Keratinocyte (primary cell): Measurements from ENCODE around the gene DDX39B.
"Not testable (repeated sequence)": the region's sequence is repeated elsewhere in the genome, so short reads cannot be mapped to it uniquely, and the experiment has no call there.

Experiments used
- EZH2 ChIP-seq: IDR thresholded peaks from one replicate; pipeline ENCODE4 v1.6.1; 2012; ENCODE audit warnings: inconsistent platforms, mild to moderate bottlenecking, low read length, moderate library complexity
- TF ChIP-seq, protein P1 (sequence below), 3 experiments: IDR thresholded peaks in 1 of 3; conservative IDR thresholded peaks in 1 of 3; optimal IDR thresholded peaks in 1 of 3; 2 replicates in 2 of 3; 3 replicates in 1 of 3; pipeline versions ENCODE3 to v1.5.1; 2011; ENCODE audit warnings: low read length in 3 of 3, mild to moderate bottlenecking in 3 of 3, moderate library complexity in 2 of 3, control low read depth in 1 of 3, inconsistent platforms in 1 of 3; ENCODE audit not compliant: insufficient read depth in 2 of 3; ENCODE audit errors: extremely low read depth in 1 of 3

- TF ChIP-seq, protein P1, sequence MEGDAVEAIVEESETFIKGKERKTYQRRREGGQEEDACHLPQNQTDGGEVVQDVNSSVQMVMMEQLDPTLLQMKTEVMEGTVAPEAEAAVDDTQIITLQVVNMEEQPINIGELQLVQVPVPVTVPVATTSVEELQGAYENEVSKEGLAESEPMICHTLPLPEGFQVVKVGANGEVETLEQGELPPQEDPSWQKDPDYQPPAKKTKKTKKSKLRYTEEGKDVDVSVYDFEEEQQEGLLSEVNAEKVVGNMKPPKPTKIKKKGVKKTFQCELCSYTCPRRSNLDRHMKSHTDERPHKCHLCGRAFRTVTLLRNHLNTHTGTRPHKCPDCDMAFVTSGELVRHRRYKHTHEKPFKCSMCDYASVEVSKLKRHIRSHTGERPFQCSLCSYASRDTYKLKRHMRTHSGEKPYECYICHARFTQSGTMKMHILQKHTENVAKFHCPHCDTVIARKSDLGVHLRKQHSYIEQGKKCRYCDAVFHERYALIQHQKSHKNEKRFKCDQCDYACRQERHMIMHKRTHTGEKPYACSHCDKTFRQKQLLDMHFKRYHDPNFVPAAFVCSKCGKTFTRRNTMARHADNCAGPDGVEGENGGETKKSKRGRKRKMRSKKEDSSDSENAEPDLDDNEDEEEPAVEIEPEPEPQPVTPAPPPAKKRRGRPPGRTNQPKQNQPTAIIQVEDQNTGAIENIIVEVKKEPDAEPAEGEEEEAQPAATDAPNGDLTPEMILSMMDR (optimal IDR thresholded peaks at IDR 0.05 in 1 of 3, IDR thresholded peaks at IDR 0.05 in 1 of 3, conservative IDR thresholded peaks at IDR 0.05 in 1 of 3; ENCODE audit: extremely low read depth in 1 of 3, insufficient read depth in 2 of 3, low read length in 3 of 3), result not testable (repeated sequence)
- TF ChIP-seq EZH2, result not testable (repeated sequence)
These were observed 54.1 kb downstream of the DDX39B start for GRCh38 chr6:31487674-31488073.
